GM21717 (cell line): ENCODE results near the gene PRKCE.

Source experiments
- ATAC-seq: cut with Tn5 transposase; IDR thresholded peaks from one replicate; pipeline ENCODE4 v1.9.1; 2021; ENCODE audit warnings: mild to moderate bottlenecking, moderate library complexity; ENCODE audit not compliant: unreplicated experiment

PRKCE gene

GRCh38 chr2:45950606-45951005 is 299.1 kb downstream of the PRKCE start:
- ATAC-seq, result no peak

- no peak for ATAC-seq
These were observed 299.7 kb downstream of the PRKCE start for GRCh38 chr2:45951025-45951727.

GRCh38 chr2:45952591-45952990 is 301.1 kb downstream of the PRKCE start:
- no peak for ATAC-seq

- ATAC-seq, result no peak
These were observed 302.0 kb downstream of the PRKCE start for GRCh38 chr2:45953376-45954027.

- ATAC-seq, result no peak
These were observed 302.9 kb downstream of the PRKCE start for GRCh38 chr2:45954233-45954850.

- no peak for ATAC-seq
These were observed 306.2 kb downstream of the PRKCE start for GRCh38 chr2:45957533-45958227.

GRCh38 chr2:45960057-45960863 is 308.8 kb downstream of the PRKCE start:
- ATAC-seq, result no peak

- no peak for ATAC-seq
These were observed 310.9 kb downstream of the PRKCE start for GRCh38 chr2:45962177-45962921.

- ATAC-seq, result no peak
These were observed 312.3 kb downstream of the PRKCE start for GRCh38 chr2:45963816-45964215.

GRCh38 chr2:45964223-45964841 is 312.9 kb downstream of the PRKCE start:
- no peak for ATAC-seq

- no peak for ATAC-seq
These were observed 313.4 kb downstream of the PRKCE start for GRCh38 chr2:45964906-45965305.

- no peak for ATAC-seq
These were observed 314.5 kb downstream of the PRKCE start for GRCh38 chr2:45965871-45966498.

- no peak for ATAC-seq
These were observed 317.6 kb downstream of the PRKCE start for GRCh38 chr2:45968946-45969584.

GRCh38 chr2:45973426-45973825 is 322.0 kb downstream of the PRKCE start:
- no peak for ATAC-seq

GRCh38 chr2:45974056-45974455 is 322.6 kb downstream of the PRKCE start:
- no peak for ATAC-seq

GRCh38 chr2:45974762-45975408 is 323.4 kb downstream of the PRKCE start:
- ATAC-seq, result no peak

GRCh38 chr2:45975752-45976517 is 324.5 kb downstream of the PRKCE start:
- ATAC-seq, result no peak
